Hematopoietic multipotent progenitor cell treated with erythropoietin and hydrocortisone succinate and interleukin-3 and kit ligand, for 4 days (in vitro differentiated cells): ENCODE measurements around the gene RPS16.

Experiments
- DNase-seq: peaks from one replicate; pipeline ENCODE4 v3.0.0-alpha.2; 2015

Gene RPS16

DNA sequence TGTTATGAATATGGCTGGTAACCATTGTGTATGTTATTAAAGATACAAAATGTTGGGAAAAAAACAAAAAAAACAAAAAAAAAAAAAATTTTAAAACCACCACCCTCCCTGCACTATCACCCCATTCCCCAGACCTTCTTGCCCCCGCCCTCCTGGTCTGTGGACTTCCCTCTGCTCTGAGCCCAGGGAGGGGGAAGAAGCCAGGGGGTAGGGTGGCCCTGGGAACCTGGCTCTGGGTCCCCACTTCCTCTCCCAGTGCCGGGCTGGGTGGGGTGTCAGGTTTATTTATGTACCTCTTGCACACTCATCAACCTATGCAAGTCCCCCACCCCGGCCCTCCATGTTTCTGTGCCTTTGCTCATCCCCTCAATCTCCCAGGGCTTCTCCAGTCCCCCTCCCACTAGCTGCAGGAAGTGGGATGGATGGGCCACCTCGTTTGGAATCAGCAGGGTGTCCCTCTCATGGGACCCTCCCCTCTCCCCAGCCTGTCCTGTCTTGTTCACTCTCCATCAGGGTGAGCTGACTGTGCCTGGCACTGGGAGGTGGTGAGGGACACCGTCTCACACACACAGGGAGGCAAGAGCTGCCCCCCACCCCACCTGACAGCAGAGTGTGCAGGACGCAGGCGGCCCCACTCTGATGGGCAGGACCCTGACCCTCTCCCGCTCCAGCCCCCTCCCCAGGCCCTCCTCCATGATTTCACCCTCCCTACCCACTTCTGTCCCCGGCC, 50.7 kb downstream of the RPS16 start:
- no peak for DNase-seq
